ENCODE data around the gene METTL13. TPM values are rescaled to one million over a fixed set of nuclear protein-coding genes. Genes with fewer than 3 reads are reported as not detected.

METTL13 gene
- total and polyA plus RNA-seq, 2 donors (not counting 1 experiment from before 2014, with no cell fraction given), result 27.3 to 38.0 TPM

DNA sequence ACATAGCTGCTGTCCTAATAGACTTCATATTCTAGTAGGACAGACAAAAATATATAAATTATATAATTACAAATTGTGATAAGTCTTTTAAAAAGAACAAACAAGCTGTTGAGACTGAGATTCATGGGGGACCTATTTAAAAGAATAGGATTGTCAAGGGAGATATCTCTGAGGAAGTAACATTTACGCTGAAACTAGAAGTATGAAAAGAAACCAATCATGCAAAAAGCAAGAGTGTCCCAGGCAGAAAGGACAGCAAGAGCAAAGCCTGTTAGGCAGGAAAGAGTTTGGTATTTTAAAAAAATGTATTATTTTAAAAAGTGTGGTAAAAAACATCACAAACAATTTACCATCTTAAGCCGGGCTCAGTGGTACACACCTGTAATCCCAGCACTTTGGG, 9.1 kb upstream of the METTL13 start:
- TF ChIP-seq, protein P1, sequence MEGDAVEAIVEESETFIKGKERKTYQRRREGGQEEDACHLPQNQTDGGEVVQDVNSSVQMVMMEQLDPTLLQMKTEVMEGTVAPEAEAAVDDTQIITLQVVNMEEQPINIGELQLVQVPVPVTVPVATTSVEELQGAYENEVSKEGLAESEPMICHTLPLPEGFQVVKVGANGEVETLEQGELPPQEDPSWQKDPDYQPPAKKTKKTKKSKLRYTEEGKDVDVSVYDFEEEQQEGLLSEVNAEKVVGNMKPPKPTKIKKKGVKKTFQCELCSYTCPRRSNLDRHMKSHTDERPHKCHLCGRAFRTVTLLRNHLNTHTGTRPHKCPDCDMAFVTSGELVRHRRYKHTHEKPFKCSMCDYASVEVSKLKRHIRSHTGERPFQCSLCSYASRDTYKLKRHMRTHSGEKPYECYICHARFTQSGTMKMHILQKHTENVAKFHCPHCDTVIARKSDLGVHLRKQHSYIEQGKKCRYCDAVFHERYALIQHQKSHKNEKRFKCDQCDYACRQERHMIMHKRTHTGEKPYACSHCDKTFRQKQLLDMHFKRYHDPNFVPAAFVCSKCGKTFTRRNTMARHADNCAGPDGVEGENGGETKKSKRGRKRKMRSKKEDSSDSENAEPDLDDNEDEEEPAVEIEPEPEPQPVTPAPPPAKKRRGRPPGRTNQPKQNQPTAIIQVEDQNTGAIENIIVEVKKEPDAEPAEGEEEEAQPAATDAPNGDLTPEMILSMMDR (conservative IDR thresholded peaks at IDR 0.05 in 1 of 2, IDR thresholded peaks at IDR 0.05 in 1 of 2; ENCODE audit: low read depth in 1 of 2, low read length in 2 of 2), result no peak
- TF ChIP-seq EZH2 (IDR thresholded peaks at IDR 0.05; ENCODE audit: low read length, missing control alignments), result no peak

DNA sequence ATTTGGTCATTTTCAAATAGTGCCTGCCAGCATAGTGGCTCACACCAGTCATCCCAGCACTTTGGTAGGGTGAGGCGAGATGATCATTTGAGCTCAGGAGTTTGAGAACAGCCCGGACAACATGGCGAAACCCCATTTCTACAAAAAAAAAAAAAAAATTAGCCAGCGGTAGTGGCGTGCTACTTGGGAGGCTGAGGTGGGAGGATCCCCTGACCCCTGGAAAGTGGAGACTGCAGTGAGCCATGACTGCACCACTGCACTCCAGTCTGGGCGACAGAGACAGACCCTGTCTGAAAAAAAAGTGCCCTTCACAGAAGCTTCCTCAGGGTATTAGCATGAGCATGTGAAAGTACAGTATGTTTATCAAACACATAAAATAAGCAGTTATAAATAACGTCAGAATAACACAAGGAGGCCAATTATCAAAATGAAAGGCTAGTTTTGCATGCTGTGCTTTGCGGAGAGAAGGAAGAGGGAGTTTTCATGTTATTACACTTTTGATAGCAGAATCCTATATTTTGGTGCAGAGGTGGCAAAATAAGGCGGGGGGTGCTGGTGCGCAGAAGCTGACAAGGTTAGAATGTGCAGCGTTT, 781 bp upstream of the METTL13 start:
- H3K27me3 ChIP-seq (ENCODE audit: control insufficient read depth, insufficient read depth, low read length), result no peaks in the 10 kb centered on the region
- H3K79me2 ChIP-seq (ENCODE audit: control insufficient read depth, insufficient read depth, low read length), result peaks cover 34% of the 10 kb centered on the region
- no peaks in the 10 kb centered on the region for H4K20me1 ChIP-seq (ENCODE audit: control insufficient read depth, extremely low read depth, insufficient read depth, low read length)
- H3K9ac ChIP-seq (ENCODE audit: insufficient read depth, low read length), result no peak overlapping the region
- TF ChIP-seq EZH2 (IDR thresholded peaks at IDR 0.05; ENCODE audit: low read length, missing control alignments), result no peak
- TF ChIP-seq, protein P1 (conservative IDR thresholded peaks at IDR 0.05 in 1 of 2, IDR thresholded peaks at IDR 0.05 in 1 of 2; ENCODE audit: low read depth in 1 of 2, low read length in 2 of 2), result no peak
- H2AFZ ChIP-seq (ENCODE audit: low read length), result peak overlapping the region; percentile 52
- H3K9me3 ChIP-seq (ENCODE audit: control insufficient read depth, insufficient read depth, low read depth, low read length), result no peaks in the 10 kb centered on the region
- peak overlapping the region; percentile 94 for H3K4me2 ChIP-seq (ENCODE audit: extremely low read depth, insufficient read depth, low read length)
- H3K27ac ChIP-seq (ENCODE audit: insufficient read depth, low read length), result peak overlapping the region; percentile 55
- H3K4me3 ChIP-seq (replicated peaks in 1 of 4; ENCODE audit: control extremely low read depth in 1 of 4, insufficient read depth in 1 of 4, low read depth in 3 of 4, low read length in 4 of 4), result peak overlapping the region; percentile 48 to 99 (median 64)
- peaks cover 9% of the 10 kb centered on the region for H3K36me3 ChIP-seq (ENCODE audit: control insufficient read depth, insufficient read depth, low read length)
- peaks cover 9% of the 10 kb centered on the region for H3K4me1 ChIP-seq (ENCODE audit: control insufficient read depth, extremely low read depth, insufficient read depth, low read length)
- no peak for DNase-seq (ENCODE audit: low read depth in 2 of 2)

More for the DNA sequence above, 9.1 kb upstream of the METTL13 start:
- no peak overlapping the region for H2AFZ ChIP-seq (ENCODE audit: low read length)
- no peaks in the 10 kb centered on the region for H3K79me2 ChIP-seq (ENCODE audit: control insufficient read depth, insufficient read depth, low read length)
- H3K9me3 ChIP-seq (ENCODE audit: control insufficient read depth, insufficient read depth, low read depth, low read length), result no peaks in the 10 kb centered on the region
- H3K9ac ChIP-seq (ENCODE audit: insufficient read depth, low read length), result no peak overlapping the region
- H3K4me1 ChIP-seq (ENCODE audit: control insufficient read depth, extremely low read depth, insufficient read depth, low read length), result no peaks in the 10 kb centered on the region
- H3K27me3 ChIP-seq (ENCODE audit: control insufficient read depth, insufficient read depth, low read length), result no peaks in the 10 kb centered on the region
- no peak for DNase-seq (ENCODE audit: low read depth in 2 of 2)
- no peaks in the 10 kb centered on the region for H4K20me1 ChIP-seq (ENCODE audit: control insufficient read depth, extremely low read depth, insufficient read depth, low read length)
- no peak overlapping the region for H3K4me3 ChIP-seq (replicated peaks in 1 of 4; ENCODE audit: control extremely low read depth in 1 of 4, insufficient read depth in 1 of 4, low read depth in 3 of 4, low read length in 4 of 4)
- H3K36me3 ChIP-seq (ENCODE audit: control insufficient read depth, insufficient read depth, low read length), result no peaks in the 10 kb centered on the region
- no peak overlapping the region for H3K4me2 ChIP-seq (ENCODE audit: extremely low read depth, insufficient read depth, low read length)
- H3K27ac ChIP-seq (ENCODE audit: insufficient read depth, low read length), result no peak overlapping the region

DNA sequence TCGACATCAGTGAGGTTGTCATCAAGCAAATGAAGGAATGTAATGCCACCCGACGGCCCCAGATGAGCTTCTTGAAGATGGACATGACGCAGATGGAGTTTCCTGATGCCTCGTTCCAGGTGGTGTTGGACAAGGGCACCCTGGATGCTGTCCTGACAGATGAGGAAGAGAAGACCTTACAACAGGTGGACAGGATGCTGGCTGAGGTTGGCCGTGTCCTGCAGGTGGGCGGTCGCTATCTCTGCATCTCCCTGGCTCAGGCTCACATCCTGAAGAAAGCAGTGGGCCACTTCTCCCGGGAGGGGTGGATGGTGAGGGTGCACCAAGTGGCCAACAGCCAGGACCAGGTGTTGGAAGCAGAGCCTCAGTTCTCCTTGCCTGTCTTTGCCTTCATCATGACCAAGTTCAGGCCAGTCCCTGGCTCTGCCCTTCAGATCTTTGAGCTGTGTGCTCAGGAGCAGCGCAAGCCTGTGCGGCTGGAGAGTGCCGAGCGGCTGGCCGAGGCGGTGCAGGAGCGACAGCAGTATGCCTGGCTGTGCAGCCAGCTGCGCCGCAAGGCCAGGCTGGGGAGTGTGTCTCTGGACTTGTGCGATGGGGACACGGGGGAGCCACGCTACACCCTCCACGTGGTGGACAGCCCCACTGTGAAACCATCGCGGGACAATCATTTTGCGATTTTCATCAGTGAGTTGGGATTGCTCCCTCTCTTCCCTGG, 2.5 kb downstream of the METTL13 start:
- no peak overlapping the region for H3K4me3 ChIP-seq (replicated peaks in 1 of 4; ENCODE audit: control extremely low read depth in 1 of 4, insufficient read depth in 1 of 4, low read depth in 3 of 4, low read length in 4 of 4)
- no peak overlapping the region for H2AFZ ChIP-seq (ENCODE audit: low read length)
- no peaks in the 10 kb centered on the region for H4K20me1 ChIP-seq (ENCODE audit: control insufficient read depth, extremely low read depth, insufficient read depth, low read length)
- peaks cover 12% of the 10 kb centered on the region for H3K4me1 ChIP-seq (ENCODE audit: control insufficient read depth, extremely low read depth, insufficient read depth, low read length)
- H3K79me2 ChIP-seq (ENCODE audit: control insufficient read depth, insufficient read depth, low read length), result peaks cover 37% of the 10 kb centered on the region
- no peak overlapping the region for H3K4me2 ChIP-seq (ENCODE audit: extremely low read depth, insufficient read depth, low read length)
- H3K36me3 ChIP-seq (ENCODE audit: control insufficient read depth, insufficient read depth, low read length), result peaks cover 20% of the 10 kb centered on the region
- H3K9ac ChIP-seq (ENCODE audit: insufficient read depth, low read length), result no peak overlapping the region
- TF ChIP-seq, protein P1 (conservative IDR thresholded peaks at IDR 0.05 in 1 of 2, IDR thresholded peaks at IDR 0.05 in 1 of 2; ENCODE audit: low read depth in 1 of 2, low read length in 2 of 2), result no peak
- TF ChIP-seq EZH2 (IDR thresholded peaks at IDR 0.05; ENCODE audit: low read length, missing control alignments), result no peak
- H3K27me3 ChIP-seq (ENCODE audit: control insufficient read depth, insufficient read depth, low read length), result no peaks in the 10 kb centered on the region
- no peaks in the 10 kb centered on the region for H3K9me3 ChIP-seq (ENCODE audit: control insufficient read depth, insufficient read depth, low read depth, low read length)
- no peak for DNase-seq (ENCODE audit: low read depth in 2 of 2)
- H3K27ac ChIP-seq (ENCODE audit: insufficient read depth, low read length), result no peak overlapping the region
